Forelimb muscle (tissue), 1 donor: Measurements from ENCODE around the gene OS9. TPM values are rescaled to one million over a fixed set of nuclear protein-coding genes. Genes with fewer than 3 reads are reported as not detected.
"Not testable (repeated sequence)": the region's sequence is repeated elsewhere in the genome, so short reads cannot be mapped to it uniquely, and the experiment has no call there.

Experiments used
- DNase-seq: peaks from one replicate; pipeline ENCODE4 v3.0.0-alpha.2; 2013; ENCODE audit warnings: low read depth
- polyA plus RNA-seq: library from polyadenylated mRNA; unstranded; fragments of 120-200 nt; gene quantifications from one replicate; pipeline ENCODE4 v1.2.1, GENCODE V29; 2013; ENCODE audit not compliant: insufficient read length

Gene OS9
- polyA plus RNA-seq, 1 donor: 107 TPM

DNA sequence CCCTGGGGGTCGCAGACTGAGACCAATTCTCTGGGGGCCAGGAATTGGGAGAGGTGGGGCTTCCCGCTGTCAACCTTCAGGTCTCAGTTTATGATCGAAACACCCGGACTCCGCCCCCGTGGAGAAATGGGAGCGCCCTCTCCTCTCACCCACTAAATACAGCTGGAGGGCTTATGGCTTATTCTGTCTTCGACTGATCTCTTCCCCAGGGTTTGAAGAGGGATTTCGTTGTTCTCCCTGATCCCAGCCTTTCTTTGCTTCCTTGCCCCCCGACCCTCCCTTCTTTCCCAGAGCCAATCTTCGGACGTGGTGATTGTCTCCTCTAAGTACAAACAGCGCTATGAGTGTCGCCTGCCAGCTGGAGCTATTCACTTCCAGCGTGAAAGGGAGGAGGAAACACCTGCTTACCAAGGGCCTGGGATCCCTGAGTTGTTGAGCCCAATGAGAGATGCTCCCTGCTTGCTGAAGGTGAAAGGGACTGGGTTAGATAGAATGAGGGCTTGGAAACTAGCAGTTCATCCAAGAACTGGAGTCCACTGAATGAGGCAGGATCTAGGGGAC, 607 bp downstream of the OS9 start:
- no peak for DNase-seq

DNA sequence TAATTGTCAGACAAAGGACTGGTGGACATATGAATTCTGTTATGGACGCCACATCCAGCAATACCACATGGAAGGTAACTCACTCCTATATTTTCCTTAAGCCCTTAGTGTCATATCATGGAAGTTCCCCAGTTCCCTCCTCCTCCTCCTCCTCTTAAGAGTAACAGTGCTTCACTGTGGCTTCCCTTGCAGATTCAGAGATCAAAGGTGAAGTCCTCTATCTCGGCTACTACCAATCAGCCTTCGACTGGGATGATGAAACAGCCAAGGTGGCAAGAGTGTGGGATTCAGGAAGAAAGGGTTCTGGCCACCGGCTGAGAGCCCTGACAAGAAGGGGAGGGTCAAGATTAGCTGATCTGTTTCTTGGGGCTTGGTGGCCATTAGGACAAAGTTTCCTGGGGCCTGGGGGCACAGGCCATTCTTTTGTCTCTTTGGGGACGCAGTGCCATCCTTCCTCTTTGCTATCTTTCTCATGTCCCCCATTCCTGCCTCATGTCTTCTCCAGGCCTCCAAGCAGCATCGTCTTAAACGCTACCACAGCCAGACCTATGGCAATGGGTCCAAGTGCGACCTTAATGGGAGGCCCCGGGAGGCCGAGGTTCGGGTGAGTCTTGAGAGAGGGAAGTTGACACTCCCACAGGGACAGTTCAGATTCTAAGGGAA, 2.0 kb downstream of the OS9 start:
- no peak for DNase-seq

DNA sequence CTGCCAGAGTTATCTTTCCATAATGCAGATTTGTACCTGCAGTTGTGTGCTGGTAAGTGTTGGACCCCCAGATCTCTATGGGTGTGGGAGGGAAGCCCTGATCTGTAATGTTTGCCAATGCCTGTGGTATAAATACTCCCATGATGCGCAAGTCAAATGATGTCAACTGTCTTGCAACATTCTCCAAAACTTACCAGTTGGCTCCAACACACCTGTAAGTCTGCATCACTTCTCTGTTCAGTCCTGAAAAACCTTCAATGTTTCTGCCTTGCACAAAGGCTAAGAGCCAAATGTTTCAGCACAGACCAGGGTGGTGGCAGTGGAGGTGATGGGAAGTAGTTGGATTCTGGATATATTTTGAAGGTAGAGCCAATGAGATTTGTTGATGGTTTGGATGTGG, 3.1 kb downstream of the OS9 start:
- DNase-seq: no peak

DNA sequence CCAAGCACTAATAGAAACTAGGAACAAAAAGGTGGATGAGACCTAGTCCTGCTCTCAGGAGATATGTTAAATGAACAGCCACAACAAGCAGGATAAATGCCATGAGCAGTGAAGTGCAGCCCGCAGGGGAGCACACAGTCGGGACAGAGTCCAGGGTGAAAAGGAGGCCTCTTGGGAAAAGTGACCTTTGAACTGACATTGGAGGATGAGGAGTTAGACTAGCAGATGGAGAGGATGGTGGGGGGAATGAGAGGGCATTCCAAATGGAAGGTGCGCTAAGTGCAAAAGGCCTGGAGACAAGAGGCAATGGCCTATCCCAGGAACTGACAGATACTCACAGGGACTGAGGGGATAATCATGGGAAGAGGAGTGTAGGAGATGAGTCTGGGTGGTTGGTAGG, 4.5 kb downstream of the OS9 start:
- DNase-seq: no peak

DNA sequence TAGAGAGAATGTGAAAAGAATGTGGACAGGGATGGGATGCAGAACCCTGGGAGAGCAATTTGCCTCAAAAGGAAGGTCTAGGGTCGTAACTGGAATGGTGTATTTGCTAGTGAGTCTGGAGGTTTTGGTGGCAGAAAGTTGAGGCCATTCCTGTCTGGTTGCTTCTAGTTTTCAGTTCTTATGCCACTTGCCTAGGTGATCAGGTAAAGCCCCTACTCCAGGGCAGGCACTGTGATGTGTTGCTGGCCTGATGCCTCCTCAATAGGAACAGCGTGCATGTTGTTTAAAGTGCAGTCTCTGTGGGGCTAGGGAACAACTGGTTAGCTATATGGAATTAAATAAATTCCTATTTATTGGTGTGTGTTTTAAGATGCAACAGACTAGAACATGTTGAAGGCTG, 6.4 kb downstream of the OS9 start:
- DNase-seq: no peak

DNA sequence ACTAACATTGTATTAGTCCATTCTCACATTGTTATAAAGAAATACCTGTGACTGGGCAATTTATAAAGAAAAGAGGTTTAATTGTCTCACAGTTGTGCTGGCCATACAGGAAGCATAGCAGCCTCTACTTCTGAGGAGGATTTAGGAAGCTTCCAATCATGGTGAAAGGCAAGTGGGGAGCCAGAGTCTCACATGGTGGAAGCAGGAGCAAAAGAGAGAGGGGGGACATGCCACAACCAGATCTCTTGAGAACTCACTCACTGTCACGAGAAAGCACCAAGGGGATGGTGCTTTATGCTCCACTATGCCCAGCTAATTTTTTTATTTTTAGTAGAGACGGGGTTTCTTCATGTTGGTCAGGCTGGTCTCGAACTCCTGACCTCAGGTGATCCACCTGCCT, 13.3 kb downstream of the OS9 start:
- no peak for DNase-seq

DNA sequence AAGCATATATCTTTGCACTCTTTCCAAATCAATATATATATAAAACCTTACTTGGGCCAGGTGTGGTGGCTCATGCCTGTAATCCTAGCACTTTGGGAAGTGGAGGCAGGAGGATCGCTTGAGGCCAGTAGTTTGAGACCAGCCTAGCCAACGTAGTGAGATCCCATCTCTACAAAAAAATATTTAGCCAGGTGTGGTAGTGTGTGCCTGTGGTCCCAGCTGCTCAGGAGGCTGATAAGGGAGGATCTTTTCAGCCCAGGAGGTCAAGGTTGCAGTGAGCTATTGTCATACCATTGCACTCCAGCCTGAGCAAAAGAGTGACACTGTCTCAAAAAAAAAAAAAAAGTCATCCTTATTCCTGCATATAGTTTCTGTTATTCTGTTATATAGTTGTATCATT, 14.4 kb downstream of the OS9 start:
- DNase-seq: no peak

DNA sequence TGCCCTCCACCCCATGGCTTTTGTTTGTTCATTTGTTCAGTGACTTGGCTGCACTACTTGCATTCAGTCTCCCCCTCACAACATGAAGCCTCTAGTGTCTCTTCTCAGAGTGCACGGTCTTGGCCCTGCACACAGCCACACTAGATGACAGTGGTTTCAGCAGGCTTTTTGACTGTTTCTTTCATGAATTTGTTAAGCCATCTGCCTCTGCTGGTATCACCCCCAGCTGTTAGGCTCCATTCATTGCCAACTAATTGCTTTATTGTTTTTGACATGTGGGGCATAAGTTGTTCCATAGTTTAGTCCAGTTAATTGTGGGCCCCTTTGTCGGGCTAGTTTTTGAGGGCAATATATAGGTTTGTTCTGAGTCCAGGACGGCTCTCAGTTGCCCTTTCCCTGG, 18.8 kb downstream of the OS9 start:
- DNase-seq: no peak

DNA sequence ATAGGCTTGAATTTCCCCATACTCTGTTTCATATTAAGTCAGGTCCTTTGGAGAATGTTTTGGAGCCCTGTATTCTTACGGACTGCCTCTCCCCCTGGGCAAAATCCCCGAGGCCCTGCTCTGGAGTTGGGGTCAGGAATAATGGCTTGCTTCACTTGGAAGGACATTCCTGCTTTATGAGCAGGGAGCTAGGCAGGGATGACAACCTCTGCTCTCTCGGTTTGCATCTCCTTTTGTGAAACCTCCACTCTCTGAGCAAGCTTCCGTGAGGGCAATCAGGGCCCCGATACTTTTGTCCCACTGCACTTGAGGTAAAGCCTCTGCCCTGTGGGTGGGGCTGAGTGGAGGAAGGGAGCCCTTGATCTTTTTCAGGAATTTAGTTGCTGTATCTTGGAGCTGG, 19.3 kb downstream of the OS9 start:
- no peak for DNase-seq

DNA sequence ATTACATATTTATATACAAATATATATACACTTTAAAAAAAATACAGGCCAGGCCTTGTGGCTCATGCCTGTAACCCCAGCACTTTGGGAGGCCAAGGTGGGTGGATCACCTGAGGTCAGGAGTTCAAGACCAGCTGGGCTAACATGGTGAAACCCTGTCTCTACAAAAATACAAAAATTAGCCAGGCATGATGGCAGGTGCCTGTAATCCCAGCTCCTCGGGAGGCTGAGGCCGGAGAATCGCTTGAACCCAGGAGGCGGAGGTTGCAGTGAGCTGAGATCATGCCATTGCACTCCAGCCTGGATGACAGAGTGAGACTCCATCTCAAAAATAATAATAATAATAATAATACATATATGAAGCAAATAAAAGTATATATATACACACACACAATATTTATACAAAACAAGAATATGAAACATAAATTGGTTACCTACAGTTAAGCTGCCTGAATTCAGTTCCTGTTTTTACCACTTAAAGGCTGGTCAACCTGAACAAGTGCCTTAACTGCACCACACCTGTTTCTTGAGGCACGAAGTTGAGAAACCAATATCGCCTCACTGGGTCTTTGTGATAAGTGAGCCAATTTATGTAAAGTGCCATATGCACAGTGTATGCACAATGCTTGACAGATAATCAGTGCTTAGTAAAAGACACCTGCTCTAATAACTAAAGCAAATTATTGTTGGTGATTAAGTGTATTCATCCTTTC, 21.3 kb downstream of the OS9 start:
- not testable (repeated sequence) for DNase-seq

DNA sequence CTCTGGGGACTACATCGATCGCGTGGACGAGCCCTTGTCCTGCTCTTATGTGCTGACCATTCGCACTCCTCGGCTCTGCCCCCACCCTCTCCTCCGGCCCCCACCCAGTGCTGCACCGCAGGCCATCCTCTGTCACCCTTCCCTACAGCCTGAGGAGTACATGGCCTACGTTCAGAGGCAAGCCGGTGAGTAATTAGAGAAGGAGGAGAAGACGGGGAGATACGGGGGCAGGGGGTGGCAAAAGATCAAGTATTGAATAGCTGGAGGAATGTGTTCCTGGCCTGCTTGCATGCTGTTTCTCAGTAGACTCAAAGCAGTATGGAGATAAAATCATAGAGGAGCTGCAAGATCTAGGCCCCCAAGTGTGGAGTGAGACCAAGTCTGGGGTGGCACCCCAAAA, 21.9 kb downstream of the OS9 start:
- DNase-seq: no peak

DNA sequence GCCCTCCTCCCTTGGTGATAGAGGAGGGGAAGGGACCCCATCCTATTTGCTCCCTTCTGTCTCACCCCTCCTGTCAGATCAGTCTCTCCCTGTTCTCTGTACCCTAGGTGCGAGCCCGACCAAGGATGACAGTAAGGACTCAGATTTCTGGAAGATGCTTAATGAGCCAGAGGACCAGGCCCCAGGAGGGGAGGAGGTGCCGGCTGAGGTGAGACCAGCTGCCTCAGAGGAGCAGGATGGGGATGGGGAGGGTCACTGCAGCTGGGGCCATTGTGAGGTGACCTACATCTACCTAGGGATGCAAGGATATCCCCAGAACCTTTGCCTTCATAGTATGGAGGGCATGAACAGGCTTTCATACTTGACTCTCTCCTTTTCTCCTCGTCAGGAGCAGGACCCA, 22.4 kb downstream of the OS9 start:
- DNase-seq: no peak

DNA sequence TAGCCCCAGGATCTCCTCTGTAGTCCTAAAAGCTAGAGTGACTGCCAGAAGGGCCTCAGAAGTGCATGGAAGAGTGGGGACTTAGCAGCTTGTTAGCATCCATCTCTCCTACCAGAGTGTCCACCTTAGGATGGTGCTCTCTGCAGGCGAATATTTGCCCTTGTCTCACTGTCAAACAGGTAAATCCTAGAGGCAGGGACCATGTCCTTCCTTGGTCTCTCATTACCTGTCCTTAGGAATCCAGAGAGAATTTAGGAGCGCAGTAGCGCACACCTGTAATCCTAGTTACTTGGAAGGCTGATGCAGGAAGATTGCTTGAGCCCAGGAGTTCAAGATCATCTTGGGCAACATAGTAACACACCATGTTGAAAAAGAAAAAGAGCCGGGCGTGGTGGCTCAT, 23.2 kb downstream of the OS9 start:
- no peak for DNase-seq

DNA sequence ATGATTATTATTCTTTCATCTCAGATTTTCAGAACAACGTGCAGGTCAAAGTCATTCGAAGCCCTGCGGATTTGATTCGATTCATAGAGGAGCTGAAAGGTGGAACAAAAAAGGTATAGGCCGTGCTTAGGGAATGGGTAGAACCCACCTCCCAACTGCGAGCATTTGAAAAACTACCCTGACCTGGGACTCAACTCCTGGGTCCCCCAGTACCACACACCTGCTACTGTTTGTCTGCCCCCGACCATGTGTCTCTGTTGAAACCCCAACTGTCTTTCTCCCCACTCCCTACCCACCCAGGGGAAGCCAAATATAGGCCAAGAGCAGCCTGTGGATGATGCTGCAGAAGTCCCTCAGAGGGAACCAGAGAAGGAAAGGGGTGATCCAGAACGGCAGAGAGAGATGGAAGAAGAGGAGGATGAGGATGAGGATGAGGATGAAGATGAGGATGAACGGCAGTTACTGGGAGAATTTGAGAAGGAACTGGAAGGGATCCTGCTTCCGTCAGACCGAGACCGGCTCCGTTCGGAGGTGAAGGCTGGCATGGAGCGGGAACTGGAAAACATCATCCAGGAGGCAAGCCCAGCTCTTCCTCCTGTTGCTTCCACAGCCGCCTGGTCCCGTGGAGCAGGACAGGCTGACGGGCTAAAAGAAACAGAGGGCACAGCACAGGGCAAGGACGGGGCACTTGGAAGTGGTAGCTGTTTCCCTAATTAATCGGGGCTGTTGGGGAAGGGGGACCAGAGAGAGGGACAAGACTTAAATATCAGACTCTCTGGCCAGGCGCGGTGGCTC, 24.1 kb downstream of the OS9 start:
- DNase-seq: no peak

DNA sequence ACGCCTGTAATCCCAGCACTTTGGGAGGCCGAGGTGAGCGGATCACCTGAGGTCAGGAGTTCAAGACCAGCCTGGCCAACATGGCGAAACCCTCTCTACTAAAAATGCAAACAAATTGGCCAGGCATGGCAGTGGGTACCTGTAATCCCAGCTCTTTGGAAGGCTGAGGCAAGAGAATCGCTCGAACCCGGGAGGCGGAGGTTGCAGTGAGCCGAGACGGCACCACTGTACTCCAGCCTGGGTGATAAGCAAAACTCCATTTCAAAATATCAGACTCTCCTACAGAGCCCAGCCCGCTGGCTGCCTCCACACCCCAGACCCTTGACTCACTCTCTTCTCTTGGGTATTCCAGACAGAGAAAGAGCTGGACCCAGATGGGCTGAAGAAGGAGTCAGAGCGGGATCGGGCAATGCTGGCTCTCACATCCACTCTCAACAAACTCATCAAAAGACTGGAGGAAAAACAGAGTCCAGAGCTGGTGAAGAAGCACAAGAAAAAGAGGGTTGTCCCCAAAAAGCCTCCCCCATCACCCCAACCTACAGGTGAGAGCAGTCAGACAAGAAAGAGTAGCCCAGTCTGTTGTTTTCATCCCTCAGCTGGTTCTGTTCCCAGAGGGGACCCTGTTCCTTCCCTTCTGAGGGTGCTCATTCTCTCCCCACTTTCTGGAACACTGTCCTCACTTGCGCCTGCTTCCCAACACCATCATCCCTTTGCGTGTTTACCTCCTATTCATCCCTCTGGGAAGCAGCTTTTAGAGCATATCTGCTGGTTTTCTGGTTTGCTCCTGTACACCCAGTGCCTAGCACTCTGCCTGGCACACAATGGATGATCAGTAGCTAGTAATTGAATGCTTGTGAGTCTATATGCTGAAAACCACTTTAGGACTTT, 25.0 kb downstream of the OS9 start:
- no peak for DNase-seq

DNA sequence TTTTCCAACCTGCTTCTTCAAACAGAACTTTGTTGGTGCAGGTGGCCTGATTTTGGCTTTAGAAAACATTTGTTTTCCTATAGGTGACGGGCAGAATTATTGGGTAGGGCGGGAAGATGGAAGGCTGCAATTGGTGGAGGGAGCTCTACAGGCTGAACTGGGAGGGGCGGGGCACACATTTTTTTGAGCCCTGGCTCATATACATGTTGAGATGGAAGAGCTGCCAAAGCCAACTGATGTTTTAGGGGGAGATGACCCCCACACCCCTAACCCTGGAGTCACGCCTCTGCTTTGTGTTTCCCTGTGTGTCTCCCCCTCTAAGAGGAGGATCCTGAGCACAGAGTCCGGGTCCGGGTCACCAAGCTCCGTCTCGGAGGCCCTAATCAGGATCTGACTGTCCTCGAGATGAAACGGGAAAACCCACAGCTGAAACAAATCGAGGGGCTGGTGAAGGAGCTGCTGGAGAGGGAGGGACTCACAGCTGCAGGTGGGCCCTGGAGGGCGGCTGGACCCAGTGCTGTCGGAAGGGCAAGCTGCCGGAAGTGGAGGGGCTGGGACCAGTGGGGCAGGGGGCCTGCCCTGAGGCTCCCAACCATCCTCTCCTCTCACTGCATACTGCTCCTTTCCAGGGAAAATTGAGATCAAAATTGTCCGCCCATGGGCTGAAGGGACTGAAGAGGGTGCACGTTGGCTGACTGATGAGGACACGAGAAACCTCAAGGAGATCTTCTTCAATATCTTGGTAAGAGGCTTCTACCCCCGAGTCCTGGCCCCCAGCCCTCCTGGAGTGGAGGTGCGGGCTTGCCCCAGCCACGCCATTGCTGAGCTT, 26.1 kb downstream of the OS9 start:
- no peak for DNase-seq

DNA sequence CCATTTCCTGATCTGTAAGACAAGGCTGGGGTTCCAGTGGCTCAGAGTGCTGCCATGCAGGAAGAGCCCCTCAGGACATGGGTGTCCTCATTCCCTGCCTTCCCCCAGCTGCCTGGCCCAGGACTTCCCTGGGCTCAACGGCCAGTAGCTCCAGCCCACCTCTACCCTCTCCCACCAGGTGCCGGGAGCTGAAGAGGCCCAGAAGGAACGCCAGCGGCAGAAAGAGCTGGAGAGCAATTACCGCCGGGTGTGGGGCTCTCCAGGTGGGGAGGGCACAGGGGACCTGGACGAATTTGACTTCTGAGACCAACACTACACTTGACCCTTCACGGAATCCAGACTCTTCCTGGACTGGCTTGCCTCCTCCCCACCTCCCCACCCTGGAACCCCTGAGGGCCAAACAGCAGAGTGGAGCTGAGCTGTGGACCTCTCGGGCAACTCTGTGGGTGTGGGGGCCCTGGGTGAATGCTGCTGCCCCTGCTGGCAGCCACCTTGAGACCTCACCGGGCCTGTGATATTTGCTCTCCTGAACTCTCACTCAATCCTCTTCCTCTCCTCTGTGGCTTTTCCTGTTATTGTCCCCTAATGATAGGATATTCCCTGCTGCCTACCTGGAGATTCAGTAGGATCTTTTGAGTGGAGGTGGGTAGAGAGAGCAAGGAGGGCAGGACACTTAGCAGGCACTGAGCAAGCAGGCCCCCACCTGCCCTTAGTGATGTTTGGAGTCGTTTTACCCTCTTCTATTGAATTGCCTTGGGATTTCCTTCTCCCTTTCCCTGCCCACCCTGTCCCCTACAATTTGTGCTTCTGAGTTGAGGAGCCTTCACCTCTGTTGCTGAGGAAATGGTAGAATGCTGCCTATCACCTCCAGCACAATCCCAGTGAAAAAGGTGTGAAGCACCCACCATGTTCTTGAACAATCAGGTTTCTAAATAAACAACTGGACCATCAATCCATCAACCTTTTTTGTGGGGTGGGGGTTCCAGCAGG, 27.0 kb downstream of the OS9 start:
- DNase-seq: no peak

DNA sequence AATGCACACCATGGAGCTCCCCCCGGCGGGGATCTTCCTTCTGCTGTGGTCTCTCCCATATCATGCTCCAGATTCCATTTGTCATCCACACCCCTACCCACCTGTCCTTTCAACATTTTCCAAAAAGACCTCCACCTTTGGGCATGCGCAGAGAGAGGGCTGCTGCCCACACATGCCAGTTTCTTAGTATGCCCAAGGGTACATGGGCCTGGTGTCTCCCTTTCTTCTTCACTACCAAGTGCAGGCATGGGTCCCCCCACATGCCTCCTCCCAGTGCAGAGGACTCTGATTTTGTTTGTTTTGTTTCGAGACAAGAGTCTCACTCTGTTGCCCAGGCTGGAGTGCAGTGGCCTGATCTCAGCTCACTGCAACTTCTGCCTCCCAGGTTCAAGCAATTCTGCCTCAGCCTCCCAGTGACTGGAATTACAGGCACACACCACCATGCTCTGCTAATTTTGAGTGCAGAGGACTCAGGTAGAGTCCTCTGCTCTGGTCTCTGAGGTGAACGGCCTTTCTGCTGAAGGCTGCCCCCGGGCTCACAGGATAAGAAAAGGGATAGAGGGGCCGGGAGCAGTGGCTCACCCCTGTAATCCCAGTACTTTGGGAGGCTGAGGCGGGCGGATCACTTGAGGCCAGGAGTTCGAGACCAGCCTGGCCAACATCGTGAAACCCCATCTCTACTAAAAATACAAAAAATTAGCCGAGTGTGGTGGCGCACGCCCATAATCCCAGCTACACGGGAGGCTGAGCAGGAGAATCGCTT, 28.1 kb downstream of the OS9 start:
- DNase-seq: not testable (repeated sequence)
